Upper lobe of left lung (tissue), 6 donors: ENCODE results near the gene VPS26B. TPM values are rescaled to one million over a fixed set of nuclear protein-coding genes. Genes with fewer than 3 reads are reported as not detected.

ENCODE experiments used
- ATAC-seq, 2 donors: fragments of 200-7000 bp; cut with Tn5 transposase; one replicate each; pipeline ENCODE4 v1.9.1; 2022; ENCODE audit warnings: mild to moderate bottlenecking in 2 of 2, moderate library complexity in 2 of 2; ENCODE audit not compliant: low FRiP score in 2 of 2
- DNase-seq, 2 donors: peaks; one replicate each; pipeline ENCODE4 v3.0.0-alpha.2; 2019 to 2020
- H3K27ac ChIP-seq, 4 donors: fragments of 200-600 bp; sonication (generic); one replicate each; pipeline ENCODE4 v1.5.1; 2016 to 2019
- H3K27me3 ChIP-seq, 4 donors: fragments of 200-600 bp; sonication (generic); one replicate each; pipeline ENCODE4 v1.5.1; 2017 to 2019
- H3K36me3 ChIP-seq, 4 donors: fragments of 200-600 bp; sonication (generic); one replicate each; pipeline ENCODE4 v1.5.1; 2016 to 2019
- H3K4me1 ChIP-seq, 4 donors: fragments of 200-600 bp; sonication (generic); one replicate each; pipeline ENCODE4 v1.5.1; 2018 to 2019
- H3K4me3 ChIP-seq, 4 donors: fragments of 200-600 bp; sonication (generic); one replicate each; pipeline ENCODE4 v1.5.1; 2017 to 2019; ENCODE audit warnings: mild to moderate bottlenecking in 2 of 4, moderate library complexity in 1 of 4
- H3K9me3 ChIP-seq, 4 donors: fragments of 200-600 bp; sonication (generic); one replicate each; pipeline ENCODE4 v1.5.1; 2018 to 2019
- EP300 ChIP-seq, 4 donors: sonication (generic); formaldehyde crosslinking; IDR thresholded peaks; one replicate each; pipeline ENCODE4 v1.5.1; 2017; ENCODE audit warnings: antibody characterized with exemption in 4 of 4, control low read depth in 2 of 4
- POLR2A ChIP-seq, 4 donors: fragments of 450-650 bp; IDR thresholded peaks; one replicate each; pipeline ENCODE4 v1.5.1; 2016 to 2017; ENCODE audit warnings: antibody characterized with exemption in 4 of 4, mild to moderate bottlenecking in 2 of 4
- POLR2AphosphoS5 ChIP-seq, 2 donors: sonication (generic); formaldehyde crosslinking; IDR thresholded peaks; one replicate each; pipeline ENCODE4 v1.5.1; 2017; ENCODE audit warnings: antibody characterized with exemption in 2 of 2
- WGBS, 2 donors: methylation state at CpG; one replicate each; pipeline ENCODE4 v1.1.5; 2017 to 2018; 5-methylcytosine and 5-hydroxymethylcytosine counted together
- total RNA-seq, 6 donors: library from RNA; depleted of rRNA in 4 of 6; stranded (reverse); fragments of >200 nt in 4 of 6; gene quantifications; one replicate each; pipeline versions ENCODE4 v1.1.0 to v1.2.1, GENCODE V29; 2016 to 2021
- TF ChIP-seq, protein P1 (sequence below), 6 experiments: fragments of 450-650 bp in 4 of 6; fragments of 200-600 bp in 2 of 6; sonication (generic) in 2 of 6; IDR thresholded peaks; one replicate each; pipeline ENCODE4 v1.5.1; 2016 to 2019; ENCODE audit warnings: antibody characterized with exemption in 6 of 6
- donor health status: DM: no; HTN: no; CAD: no; lungs with moderate emphysema.
- donor health status: DM: no; HTN: yes; CAD: no; lungs with severe emphysema.

VPS26B gene
- total RNA-seq, 6 donors from 2014 or later, result 27.2 to 42.6 (median 35.8) TPM

DNA sequence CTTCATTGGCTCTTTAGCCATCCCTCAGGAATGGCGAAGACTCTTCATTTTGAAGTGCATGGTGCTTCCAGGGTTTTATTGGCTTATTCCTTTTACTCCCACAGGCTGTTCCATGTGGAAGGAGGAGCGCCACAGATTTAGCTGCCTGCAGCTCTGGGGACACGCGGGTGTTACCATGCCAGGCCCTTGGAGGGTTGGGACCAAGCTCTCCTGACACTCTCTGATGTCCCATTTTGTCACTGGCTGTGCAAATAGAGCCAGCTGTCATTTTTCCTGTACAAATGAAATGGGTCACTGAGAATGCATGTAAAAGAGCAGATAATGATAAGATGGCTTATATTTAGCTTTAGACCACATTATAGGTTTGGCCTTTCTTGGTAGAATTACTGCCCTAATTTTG is 19.4 kb downstream of the VPS26B start:
- Histone ChIP-seq H3K4me3 (no peak overlapping the region), H3K36me3 (peaks cover 8 to 100% (median 73%) of the 10 kb centered on the region in 4 donors), H3K27ac (no peak overlapping the region), H3K4me1 (no peaks in the 10 kb centered on the region), H3K9me3 (no peaks in the 10 kb centered on the region), H3K27me3 (no peaks in the 10 kb centered on the region)
- DNase-seq (no peak), ATAC-seq (no peak)
- 93 to 94% methylated on average over 4 of the region's 4 CpGs for WGBS, 2 donors
- TF ChIP-seq POLR2A (IDR thresholded peaks at IDR 0.05), result no peak
- TF ChIP-seq, protein P1, sequence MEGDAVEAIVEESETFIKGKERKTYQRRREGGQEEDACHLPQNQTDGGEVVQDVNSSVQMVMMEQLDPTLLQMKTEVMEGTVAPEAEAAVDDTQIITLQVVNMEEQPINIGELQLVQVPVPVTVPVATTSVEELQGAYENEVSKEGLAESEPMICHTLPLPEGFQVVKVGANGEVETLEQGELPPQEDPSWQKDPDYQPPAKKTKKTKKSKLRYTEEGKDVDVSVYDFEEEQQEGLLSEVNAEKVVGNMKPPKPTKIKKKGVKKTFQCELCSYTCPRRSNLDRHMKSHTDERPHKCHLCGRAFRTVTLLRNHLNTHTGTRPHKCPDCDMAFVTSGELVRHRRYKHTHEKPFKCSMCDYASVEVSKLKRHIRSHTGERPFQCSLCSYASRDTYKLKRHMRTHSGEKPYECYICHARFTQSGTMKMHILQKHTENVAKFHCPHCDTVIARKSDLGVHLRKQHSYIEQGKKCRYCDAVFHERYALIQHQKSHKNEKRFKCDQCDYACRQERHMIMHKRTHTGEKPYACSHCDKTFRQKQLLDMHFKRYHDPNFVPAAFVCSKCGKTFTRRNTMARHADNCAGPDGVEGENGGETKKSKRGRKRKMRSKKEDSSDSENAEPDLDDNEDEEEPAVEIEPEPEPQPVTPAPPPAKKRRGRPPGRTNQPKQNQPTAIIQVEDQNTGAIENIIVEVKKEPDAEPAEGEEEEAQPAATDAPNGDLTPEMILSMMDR (IDR thresholded peaks at IDR 0.05), result no peak
- TF ChIP-seq EP300 (IDR thresholded peaks at IDR 0.05), result no peak
- TF ChIP-seq POLR2AphosphoS5 (IDR thresholded peaks at IDR 0.05), result no peak

DNA sequence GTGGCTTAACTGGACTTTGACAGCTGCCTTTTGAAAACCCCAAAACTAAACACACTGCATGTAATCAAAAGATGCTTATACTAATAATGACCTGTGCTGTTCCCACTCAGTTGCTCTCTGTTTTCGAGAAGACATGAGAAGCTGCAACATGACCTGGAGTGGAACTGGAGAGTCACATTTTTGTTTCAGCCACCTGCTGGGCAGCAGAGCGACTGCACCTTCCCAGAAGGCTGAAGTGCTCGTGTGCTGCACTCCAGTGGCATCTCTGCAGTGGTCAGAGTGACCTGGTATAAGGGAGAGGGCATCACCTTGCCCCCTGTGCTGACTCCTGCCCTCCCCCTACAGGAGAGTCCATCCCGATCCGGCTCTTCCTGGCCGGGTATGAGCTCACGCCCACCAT is 20.1 kb downstream of the VPS26B start:
- TF ChIP-seq POLR2A (IDR thresholded peaks at IDR 0.05), result no peak
- TF ChIP-seq, protein P1 (IDR thresholded peaks at IDR 0.05), result peak in 4 of 6 experiments; percentile 10 to 48 (median 26)
- Histone ChIP-seq H3K9me3 (no peaks in the 10 kb centered on the region), H3K4me1 (no peaks in the 10 kb centered on the region), H3K4me3 (no peak overlapping the region), H3K36me3 (peaks cover 8 to 100% (median 73%) of the 10 kb centered on the region in 4 donors), H3K27ac (no peak overlapping the region), H3K27me3 (no peaks in the 10 kb centered on the region)
- no peak for ATAC-seq
- DNase-seq, result no peak
- WGBS, 2 donors, result 51 to 63% methylated on average over 4 to 7 of the region's 7 CpGs

DNA sequence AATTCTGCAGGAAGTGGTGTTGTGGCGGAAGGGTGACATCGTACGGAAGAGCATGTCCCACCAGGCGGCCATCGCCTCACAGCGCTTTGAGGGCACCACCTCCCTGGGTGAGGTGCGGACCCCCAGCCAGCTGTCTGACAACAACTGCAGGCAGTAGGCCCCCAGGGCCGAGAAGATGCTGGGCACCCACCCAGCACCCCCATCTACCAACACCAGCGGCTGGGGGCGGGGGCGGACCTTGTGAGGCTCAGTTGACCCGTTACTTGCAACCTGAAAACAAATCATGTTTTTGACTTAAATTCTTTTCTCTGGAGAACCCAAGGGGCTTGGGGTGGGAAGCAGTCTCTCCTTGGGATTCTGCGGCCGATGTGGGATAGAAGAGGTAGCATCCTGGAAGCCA is 21.0 kb downstream of the VPS26B start:
- Histone ChIP-seq H3K36me3 (peaks cover 8 to 99% (median 70%) of the 10 kb centered on the region in 4 donors), H3K4me3 (no peak overlapping the region), H3K4me1 (no peaks in the 10 kb centered on the region), H3K9me3 (no peaks in the 10 kb centered on the region), H3K27ac (no peak overlapping the region), H3K27me3 (no peaks in the 10 kb centered on the region)
- 91 to 94% methylated on average over 14 of the region's 14 CpGs for WGBS, 2 donors
- ATAC-seq (no peak), DNase-seq (peak in 1 of 2 donors; percentile 71)
- TF ChIP-seq POLR2AphosphoS5 (IDR thresholded peaks at IDR 0.05), result no peak
- TF ChIP-seq, protein P1 (IDR thresholded peaks at IDR 0.05), result no peak
- TF ChIP-seq EP300 (IDR thresholded peaks at IDR 0.05), result no peak
- TF ChIP-seq POLR2A (IDR thresholded peaks at IDR 0.05), result no peak

DNA sequence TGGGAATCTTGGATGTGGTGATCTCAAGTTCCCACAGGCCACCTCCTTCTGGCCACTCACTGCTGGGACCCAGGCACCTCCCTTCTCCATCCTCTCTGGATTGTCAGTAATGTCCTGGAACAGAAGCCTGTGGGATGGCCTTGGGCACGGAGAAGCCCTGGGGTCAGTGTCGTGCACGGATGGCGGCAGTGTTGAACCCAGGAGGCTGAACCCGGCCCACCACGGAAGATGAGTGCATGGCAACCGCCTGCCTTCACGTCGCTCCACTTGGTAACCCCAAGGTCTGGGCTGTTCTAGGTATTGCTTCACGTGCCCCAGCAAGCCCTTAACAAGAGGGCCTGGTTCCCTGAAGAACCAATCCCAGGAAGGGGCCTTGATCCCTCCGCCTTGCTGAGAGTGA is 21.6 kb downstream of the VPS26B start:
- 85 to 95% methylated on average over 9 to 11 of the region's 11 CpGs for WGBS, 2 donors
- no peak overlapping the region for H3K4me3 ChIP-seq
- TF ChIP-seq POLR2A (IDR thresholded peaks at IDR 0.05) (no peak), POLR2AphosphoS5 (IDR thresholded peaks at IDR 0.05) (no peak), EP300 (IDR thresholded peaks at IDR 0.05) (no peak)
- TF ChIP-seq, protein P1 (IDR thresholded peaks at IDR 0.05), result no peak
- ATAC-seq (no peak), DNase-seq (no peak)
- H3K36me3 ChIP-seq, result peaks cover 8 to 99% (median 68%) of the 10 kb centered on the region in 4 donors
- no peak overlapping the region for H3K27ac ChIP-seq
- H3K9me3 ChIP-seq, result no peaks in the 10 kb centered on the region
- no peaks in the 10 kb centered on the region for H3K27me3 ChIP-seq
- no peaks in the 10 kb centered on the region for H3K4me1 ChIP-seq

DNA sequence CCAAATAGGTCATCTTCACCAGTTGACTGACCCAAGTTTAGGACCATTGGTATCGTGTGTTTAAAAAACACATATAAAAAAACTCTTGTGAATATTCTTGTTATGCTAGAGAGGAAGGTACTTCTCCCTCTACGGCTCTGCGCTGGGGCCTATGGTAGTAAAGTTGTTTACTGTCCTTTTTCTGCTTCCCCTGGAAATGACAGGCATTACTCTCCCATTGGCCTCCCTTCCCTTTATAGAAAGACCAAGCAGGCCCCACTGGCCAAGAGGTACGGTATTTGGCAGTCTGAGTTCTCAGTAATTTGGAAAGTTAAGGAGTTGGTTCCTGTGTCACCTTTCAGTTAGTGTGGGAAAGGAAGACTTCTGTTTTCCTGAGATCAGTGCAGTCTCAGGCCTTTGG is 22.2 kb downstream of the VPS26B start:
- no peak for ATAC-seq
- WGBS, 2 donors, result 78 to 96% methylated on average over 4 of the region's 4 CpGs
- DNase-seq, result no peak
- Histone ChIP-seq H3K27me3 (no peaks in the 10 kb centered on the region), H3K9me3 (no peaks in the 10 kb centered on the region), H3K27ac (no peak overlapping the region), H3K36me3 (peaks cover 8 to 95% (median 64%) of the 10 kb centered on the region in 4 donors), H3K4me1 (peaks cover 0 to 2% (median 0%) of the 10 kb centered on the region in 4 donors), H3K4me3 (no peak overlapping the region)
- no peak for TF ChIP-seq EP300 (IDR thresholded peaks at IDR 0.05)
- TF ChIP-seq POLR2A (IDR thresholded peaks at IDR 0.05), result no peak
- no peak for TF ChIP-seq POLR2AphosphoS5 (IDR thresholded peaks at IDR 0.05)
- TF ChIP-seq, protein P1 (IDR thresholded peaks at IDR 0.05), result no peak
